Endothelial cell of umbilical vein (primary cell): ENCODE measurements around the gene ALDH7A1. TPM values are rescaled to one million over a fixed set of nuclear protein-coding genes. Genes with fewer than 3 reads are reported as not detected.

ENCODE experiments used
- BruUV-seq: library from RNA; stranded (reverse); fragments of 400-500 nt; replicated peaks from 2 replicates; lab custom pipeline; 2021; lab: Mats Ljungman, UMichigan
- CTCF ChIA-PET: fragments of 300-600, 350-600 bp; sonication (Branson Sonifier 250); formaldehyde crosslinking; loops from one replicate; lab custom pipeline; 2021; ENCODE audit warnings: antibody characterized with exemption, inconsistent platforms; lab: Charles Lee
- POLR2A ChIA-PET: fragments of 300-600, 350-600 bp; sonication (Branson Sonifier 250); formaldehyde crosslinking; loops from one replicate; lab custom pipeline; 2021; ENCODE audit warnings: antibody characterized with exemption, inconsistent platforms; lab: Charles Lee
- DNase-seq: peaks from one replicate; pipeline ENCODE4 v3.0.0-alpha.2; 2011; ENCODE audit warnings: low read depth, low spot score
- FAIRE-seq: peaks from 2 replicates; lab custom pipeline; 2011; peaks lifted over from hg19 to GRCh38; lab: Jason Lieb, UNC
- H2AFZ ChIP-seq: 2 replicates; pipeline ENCODE4 v1.6.0; 2012; ENCODE audit warnings: low read depth, low read length, control low read depth, inconsistent platforms
- H3K27ac ChIP-seq: 2 replicates; pipeline ENCODE4 v1.5.1; 2011; ENCODE audit warnings: low read depth, mild to moderate bottlenecking, control low read depth, low read length, moderate library complexity; ENCODE audit not compliant: insufficient read depth
- H3K27me3 ChIP-seq, 2 experiments: 2 replicates each; pipeline versions ENCODE4 v1.6.0 to v1.6.1; 2011; ENCODE audit warnings: low read length in 2 of 2, mixed read lengths in 1 of 2; ENCODE audit not compliant: control insufficient read depth in 2 of 2, insufficient read depth in 2 of 2
- H3K36me3 ChIP-seq, 2 experiments: 2 replicates in 1 of 2; 3 replicates in 1 of 2; pipeline ENCODE4 v1.5.1; 2011; ENCODE audit warnings: low read length in 2 of 2, mild to moderate bottlenecking in 1 of 2, moderate library complexity in 1 of 2; ENCODE audit not compliant: control insufficient read depth in 2 of 2, insufficient read depth in 2 of 2; ENCODE audit errors: extremely low read depth in 1 of 2
- H3K4me1 ChIP-seq: 3 replicates; pipeline ENCODE4 v1.5.1; 2011; ENCODE audit warnings: mild to moderate bottlenecking, low read length; ENCODE audit not compliant: control insufficient read depth, insufficient read depth; ENCODE audit errors: extremely low read depth
- H3K4me2 ChIP-seq: 2 replicates; pipeline ENCODE4 v1.6.1; 2011; ENCODE audit warnings: low read length, control low read depth, mixed read lengths; ENCODE audit not compliant: insufficient read depth
- H3K4me3 ChIP-seq, 3 experiments: fragments of 200-600 bp in 1 of 3; sonication (generic), shearing (Covaris generic) in 1 of 3; replicated peaks in 1 of 3; 2 replicates each; pipeline ENCODE4 v1.5.1; 2011 to 2016; ENCODE audit warnings: control low read depth in 3 of 3, low read length in 3 of 3, mild to moderate bottlenecking in 2 of 3, inconsistent platforms in 1 of 3, low read depth in 1 of 3, moderate library complexity in 1 of 3; ENCODE audit not compliant: insufficient read depth in 1 of 3
- H3K79me2 ChIP-seq: 2 replicates; pipeline ENCODE4 v1.6.0; 2012; ENCODE audit warnings: low read length, inconsistent platforms; ENCODE audit not compliant: control insufficient read depth, insufficient read depth
- H3K9ac ChIP-seq: replicated peaks from 2 replicates; pipeline ENCODE3; 2011; ENCODE audit warnings: low read length, control low read depth; ENCODE audit not compliant: insufficient read depth; ENCODE audit errors: extremely low read depth
- H3K9me1 ChIP-seq: replicated peaks from 3 replicates; pipeline ENCODE4 v1.6.0; 2011; ENCODE audit warnings: mild to moderate bottlenecking, low read length; ENCODE audit not compliant: control insufficient read depth, insufficient read depth; ENCODE audit errors: extremely low read depth
- H3K9me3 ChIP-seq: replicated peaks from 2 replicates; pipeline ENCODE4 v1.5.1; 2012; ENCODE audit warnings: low read length, inconsistent platforms; ENCODE audit not compliant: control insufficient read depth, insufficient read depth
- H4K20me1 ChIP-seq: replicated peaks from 2 replicates; pipeline ENCODE3; 2011; ENCODE audit warnings: mild to moderate bottlenecking, low read length; ENCODE audit not compliant: control insufficient read depth, insufficient read depth; ENCODE audit errors: extremely low read depth
- FOS ChIP-seq: IDR thresholded peaks from 2 replicates; pipeline ENCODE4 v1.6.1; 2011; ENCODE audit warnings: mild to moderate bottlenecking, low read length, moderate library complexity, borderline replicate concordance; ENCODE audit not compliant: insufficient read depth
- dilution Hi-C: fragments of 300-500 bp; cut with MboI; formaldehyde crosslinking; loops from one replicate; pipeline ENCODE4 v1.15.0; 2019; ENCODE audit warnings: low sequenced_read_pairs; ENCODE audit not compliant: extremely low pct_ligation_motif_present
- intact Hi-C: fragments of 100-400 bp; cut with micrococcal nuclease; formaldehyde crosslinking; loops from one replicate; pipeline ENCODE4 v1.10.0; 2022
- polyA plus RNA-seq, 4 experiments: library from polyadenylated mRNA; depleted of rRNA in 3 of 4; stranded (reverse) in 3 of 4; unstranded in 1 of 4; fragments of >200 nt; gene quantifications; 2 replicates each; pipeline versions ENCODE4 v1.2.1 to v1.2.3, GENCODE V29; 2011 to 2012; ENCODE audit warnings: missing spikeins in 1 of 4
- small RNA-seq: library from RNA; depleted of rRNA; stranded (forward); fragments of <200 nt; gene quantifications from one replicate; pipeline ENCODE3, GENCODE V24; 2012; ENCODE audit warnings: low replicate concordance, low read depth; ENCODE audit not compliant: insufficient read depth, insufficient read length
- total RNA-seq: library from RNA; stranded (reverse); gene quantifications from 2 replicates; pipeline ENCODE4 v1.2.3, GENCODE V29; 2021
- TF ChIP-seq, protein P1 (sequence below): IDR thresholded peaks from 2 replicates; pipeline ENCODE4 v1.6.1; 2011; ENCODE audit not compliant: insufficient read depth, insufficient read length

ALDH7A1 gene
- total and polyA plus RNA-seq, 2 donors (not counting 3 experiments of a cell fraction or from before 2014, with no cell fraction given), result 43.6 to 103 TPM

DNA sequence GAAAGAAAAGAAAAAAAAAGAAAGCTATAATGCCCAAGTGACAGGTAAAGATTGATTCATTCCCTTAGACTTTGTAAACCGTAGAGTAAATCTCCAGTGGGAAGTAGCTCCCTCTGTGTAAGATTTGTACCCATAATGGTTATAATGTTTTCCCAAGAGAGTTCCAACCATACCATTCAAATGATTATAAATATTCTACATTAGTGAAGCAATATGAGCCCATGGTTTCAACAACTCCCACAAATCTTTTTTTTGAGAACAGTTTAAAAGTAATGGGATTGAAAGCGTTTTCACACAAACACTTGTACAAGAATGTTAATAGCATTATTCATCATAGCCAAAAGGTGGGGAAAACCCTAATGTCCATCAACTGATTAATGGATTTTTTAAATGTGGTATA, 113.8 kb downstream of the ALDH7A1 start:
- no peaks in the 10 kb centered on the region for H3K36me3 ChIP-seq

More for the DNA sequence above, 113.8 kb downstream of the ALDH7A1 start:
- dilution Hi-C loops, result no loop called here
- FAIRE-seq (no peak), DNase-seq (no peak)
- Histone ChIP-seq H4K20me1 (no peaks in the 10 kb centered on the region), H3K9me3 (no peaks in the 10 kb centered on the region), H3K4me3 (no peak overlapping the region), H3K79me2 (no peaks in the 10 kb centered on the region), H3K4me1 (no peaks in the 10 kb centered on the region), H3K27ac (no peak overlapping the region), H3K27me3 (no peaks in the 10 kb centered on the region), H3K9ac (no peak overlapping the region), H3K9me1 (no peaks in the 10 kb centered on the region), H2AFZ (no peak overlapping the region), H3K4me2 (no peak overlapping the region)
- no peak for TF ChIP-seq FOS
- TF ChIP-seq, protein P1, sequence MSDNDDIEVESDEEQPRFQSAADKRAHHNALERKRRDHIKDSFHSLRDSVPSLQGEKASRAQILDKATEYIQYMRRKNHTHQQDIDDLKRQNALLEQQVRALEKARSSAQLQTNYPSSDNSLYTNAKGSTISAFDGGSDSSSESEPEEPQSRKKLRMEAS, result no peak
- BruUV-seq, result no TSS peak
- POLR2A ChIA-PET, result no interaction called here
- intact Hi-C loops, result no loop called here
- CTCF ChIA-PET, result interaction anchor here (0.9 to 1.8 kb wide), 2 partner anchors 19 to 31 kb away, joined by 3 to 5 read pairs; no protein-coding TSS in a partner anchor

Small RNA genes within 50 kb of the gene (small RNA-seq; reads per million reads assigned to genes)
- not detected for gene RNU6-290P

Other genes with a start within 250 kb of the ALDH7A1 start
- gene GRAMD2B, start 171.8 kb downstream of the ALDH7A1 start, total RNA-seq, result 4.6 and 5.5 TPM in 2 replicates
- gene GRAMD2B, start 171.8 kb downstream of the ALDH7A1 start, polyA plus RNA-seq, result 1.6 and 2.0 TPM in 2 replicates
- gene PHAX, start 5.7 kb upstream of the ALDH7A1 start, total RNA-seq, result 48.2 and 51.2 TPM in 2 replicates
- 22.6 and 33.0 TPM in 2 replicates for gene PHAX, start 5.7 kb upstream of the ALDH7A1 start, polyA plus RNA-seq
- 134 and 144 TPM in 2 replicates for gene LMNB1, start 181.9 kb upstream of the ALDH7A1 start, total RNA-seq
- gene LMNB1, start 181.9 kb upstream of the ALDH7A1 start, polyA plus RNA-seq, result 45.2 and 45.3 TPM in 2 replicates